H9 (cell line): Measurements from ENCODE around the gene KCNMA1. TPM values are rescaled to one million over a fixed set of nuclear protein-coding genes. Genes with fewer than 3 reads are reported as not detected.

Experiments
- DNase-seq: peaks from one replicate; pipeline ENCODE4 v3.0.0-alpha.2; 2017
- H2AFZ ChIP-seq: one replicate; pipeline ENCODE4 v1.6.1; 2013; ENCODE audit warnings: mild to moderate bottlenecking, low read length, control low read depth, moderate library complexity
- H2AK5ac ChIP-seq: 2 replicates; pipeline ENCODE4 v1.6.1; 2013; ENCODE audit warnings: low read length, control low read depth, mixed read lengths; ENCODE audit not compliant: insufficient read length
- H2BK120ac ChIP-seq: one replicate; pipeline ENCODE4 v1.6.1; 2013; ENCODE audit warnings: low read depth, mild to moderate bottlenecking, low read length, control low read depth, inconsistent platforms; ENCODE audit not compliant: poor library complexity, severe bottlenecking
- H2BK12ac ChIP-seq: 2 replicates; pipeline ENCODE4 v1.6.1; 2013; ENCODE audit warnings: low read length, control low read depth, mixed read lengths, low read depth; ENCODE audit not compliant: insufficient read length
- H2BK15ac ChIP-seq: 2 replicates; pipeline ENCODE4 v1.6.1; 2013; ENCODE audit warnings: low read depth, low read length, control low read depth
- H2BK20ac ChIP-seq: one replicate; pipeline ENCODE4 v1.6.1; 2013; ENCODE audit warnings: low read depth, mild to moderate bottlenecking, low read length, control low read depth, inconsistent platforms; ENCODE audit not compliant: poor library complexity, severe bottlenecking
- H2BK5ac ChIP-seq: 2 replicates; pipeline ENCODE4 v1.6.1; 2013; ENCODE audit warnings: low read length, control low read depth, mixed read lengths; ENCODE audit not compliant: insufficient read length
- H3K14ac ChIP-seq: 2 replicates; pipeline ENCODE4 v1.6.1; 2013; ENCODE audit warnings: low read length, control low read depth; ENCODE audit not compliant: insufficient read depth
- H3K18ac ChIP-seq: 2 replicates; pipeline ENCODE4 v1.6.1; 2013; ENCODE audit warnings: low read depth, mild to moderate bottlenecking, mixed read lengths, low read length, control low read depth; ENCODE audit not compliant: insufficient read length
- H3K23ac ChIP-seq: 2 replicates; pipeline ENCODE4 v1.6.1; 2013; ENCODE audit warnings: low read length, control low read depth, mixed read lengths, low read depth; ENCODE audit not compliant: insufficient read length
- H3K23me2 ChIP-seq: 2 replicates; pipeline ENCODE4 v1.6.1; 2013; ENCODE audit warnings: low read depth, mild to moderate bottlenecking, mixed read lengths, low read length, control low read depth; ENCODE audit not compliant: insufficient read length, poor library complexity, severe bottlenecking
- H3K27ac ChIP-seq: 2 replicates; pipeline ENCODE4 v1.5.1; 2013; ENCODE audit warnings: low read length, control low read depth, mixed read lengths, low read depth; ENCODE audit not compliant: insufficient read length
- H3K27me3 ChIP-seq: 2 replicates; pipeline ENCODE4 v1.6.1; 2013; ENCODE audit warnings: low read length, control low read depth, inconsistent platforms; ENCODE audit not compliant: insufficient read depth
- H3K4ac ChIP-seq: 2 replicates; pipeline ENCODE4 v1.6.1; 2013; ENCODE audit warnings: low read depth, mild to moderate bottlenecking, control low read depth, inconsistent platforms, low read length, moderate library complexity
- H3K4me1 ChIP-seq: 2 replicates; pipeline ENCODE4 v1.6.1; 2013; ENCODE audit warnings: low read length, control low read depth, inconsistent platforms; ENCODE audit not compliant: insufficient read depth
- H3K4me2 ChIP-seq: 2 replicates; pipeline ENCODE4 v1.6.1; 2013; ENCODE audit warnings: low read length, control low read depth, mixed read lengths; ENCODE audit not compliant: insufficient read length, insufficient read depth
- H3K56ac ChIP-seq: 2 replicates; pipeline ENCODE4 v1.6.1; 2013; ENCODE audit warnings: low read depth, mild to moderate bottlenecking, mixed read lengths, low read length, control low read depth; ENCODE audit not compliant: insufficient read length
- H3K79me1 ChIP-seq: 2 replicates; pipeline ENCODE4 v1.6.1; 2013; ENCODE audit warnings: low read depth, mild to moderate bottlenecking, moderate library complexity, low read length, control low read depth, inconsistent platforms; ENCODE audit not compliant: insufficient read depth, poor library complexity, severe bottlenecking
- H3K79me2 ChIP-seq: 2 replicates; pipeline ENCODE4 v1.6.1; 2013; ENCODE audit warnings: low read length, control low read depth, inconsistent platforms; ENCODE audit not compliant: insufficient read depth
- H3K9ac ChIP-seq: 2 replicates; pipeline ENCODE4 v1.6.1; 2013; ENCODE audit warnings: low read length, control low read depth, mixed read lengths; ENCODE audit not compliant: insufficient read length; ENCODE audit errors: extremely low read depth
- H3K9me3 ChIP-seq: one replicate; pipeline ENCODE4 v1.6.1; 2013; ENCODE audit warnings: low read depth, low read length, inconsistent platforms; ENCODE audit not compliant: control insufficient read depth
- H3T11ph ChIP-seq: one replicate; pipeline ENCODE4 v1.6.1; 2013; ENCODE audit warnings: mild to moderate bottlenecking, low read length, control low read depth, inconsistent platforms
- H4K20me1 ChIP-seq: one replicate; pipeline ENCODE4 v1.6.1; 2013; ENCODE audit not compliant: control insufficient read depth, insufficient read length, insufficient read depth
- H4K5ac ChIP-seq: 2 replicates; pipeline ENCODE4 v1.6.1; 2013; ENCODE audit warnings: low read depth, mild to moderate bottlenecking, mixed read lengths, low read length, control low read depth; ENCODE audit not compliant: insufficient read length
- H4K8ac ChIP-seq: replicated peaks from 2 replicates; pipeline ENCODE4 v1.6.1; 2013; ENCODE audit warnings: low read length, control low read depth, mixed read lengths, low read depth; ENCODE audit not compliant: insufficient read length
- H4K91ac ChIP-seq: 2 replicates; pipeline ENCODE4 v1.6.1; 2013; ENCODE audit warnings: low read depth, mild to moderate bottlenecking, moderate library complexity, mixed read lengths, low read length, control low read depth; ENCODE audit not compliant: insufficient read length
- H3K27ac Mint-ChIP-seq, 3 experiments: 2 replicates in 2 of 3; 3 replicates in 1 of 3; pipeline ENCODE4 v1.8.0; 2020 to 2021; ENCODE audit warnings: mixed read lengths in 3 of 3, mild to moderate bottlenecking in 1 of 3, moderate library complexity in 1 of 3
- H3K27me3 Mint-ChIP-seq: 2 replicates; pipeline ENCODE4 v1.8.0; 2021; ENCODE audit warnings: low read depth, mild to moderate bottlenecking, moderate library complexity, mixed read lengths
- H3K36me3 Mint-ChIP-seq, 3 experiments: 2 replicates in 2 of 3; 3 replicates in 1 of 3; pipeline ENCODE4 v1.8.0; 2020 to 2021; ENCODE audit warnings: low read depth in 3 of 3, mixed read lengths in 3 of 3; ENCODE audit not compliant: insufficient read depth in 1 of 3
- H3K4me1 Mint-ChIP-seq, 2 experiments: 2 replicates each; pipeline ENCODE4 v1.8.0; 2020; ENCODE audit warnings: mixed read lengths in 2 of 2
- H3K4me3 Mint-ChIP-seq, 2 experiments: 2 replicates in 1 of 2; 3 replicates in 1 of 2; pipeline ENCODE4 v1.8.0; 2020 to 2021; ENCODE audit warnings: mild to moderate bottlenecking in 2 of 2, mixed read lengths in 2 of 2, moderate library complexity in 1 of 2
- H3K9me3 Mint-ChIP-seq, 2 experiments: 2 replicates in 1 of 2; 3 replicates in 1 of 2; pipeline ENCODE4 v1.8.0; 2020; ENCODE audit warnings: mild to moderate bottlenecking in 2 of 2, mixed read lengths in 2 of 2, moderate library complexity in 1 of 2
- CTCF ChIP-seq: fragments of 200-600 bp; sonication (generic); conservative IDR thresholded peaks from 3 replicates; pipeline ENCODE4 v1.8.0; 2021; ENCODE audit warnings: antibody characterized with exemption, mild to moderate bottlenecking
- WGBS: extraction: QIAGEN DNeasy Blood & Tissue Kit; methylation state at CpG from one replicate; pipeline ENCODE4 v1.1.7; 2013; ENCODE audit warnings: missing lambda C conversion rate, low lambda C conversion rate, mixed read lengths; ENCODE audit not compliant: insufficient read length; ENCODE audit errors: extremely low coverage; 5-methylcytosine and 5-hydroxymethylcytosine counted together
- total RNA-seq: library from RNA; stranded (reverse); gene quantifications from 2 replicates; pipeline ENCODE4 v1.2.1, GENCODE V29; 2021

Gene KCNMA1
- total RNA-seq, 1 experiment from 2014 or later = 2.0 TPM

GRCh38 chr10:76921383-76922010 is 716.1 kb downstream of the KCNMA1 start:
- H3T11ph ChIP-seq = no peak overlapping the region
- no peak overlapping the region for H3K27ac ChIP-seq
- no peaks in the 10 kb centered on the region for H3K79me1 ChIP-seq
- no peak overlapping the region for H3K56ac ChIP-seq
- H3K27ac Mint-ChIP-seq = no peak overlapping the region
- DNase-seq = no peak
- no peak overlapping the region for H2BK5ac ChIP-seq
- no peaks in the 10 kb centered on the region for H4K20me1 ChIP-seq
- H4K5ac ChIP-seq = no peak overlapping the region
- no peak overlapping the region for H2BK120ac ChIP-seq
- H3K36me3 Mint-ChIP-seq = no peaks in the 10 kb centered on the region
- no peak overlapping the region for H2AK5ac ChIP-seq
- H3K18ac ChIP-seq = no peak overlapping the region
- no peak overlapping the region for H3K4me3 Mint-ChIP-seq
- H3K9me3 ChIP-seq = no peaks in the 10 kb centered on the region
- no peaks in the 10 kb centered on the region for H3K9me3 Mint-ChIP-seq
- no peak overlapping the region for H4K91ac ChIP-seq
- H2AFZ ChIP-seq = no peak overlapping the region
- no CpG with 5 or more reads among the region's 2 CpGs for WGBS
- H2BK15ac ChIP-seq = no peak overlapping the region
- H3K4me1 ChIP-seq = peaks cover 5% of the 10 kb centered on the region; the same call in 1 of the 2 replicates
- H3K4me1 Mint-ChIP-seq = peaks cover 12 to 18% of the 10 kb centered on the region in 2 experiments
- TF ChIP-seq CTCF = no peak
- no peak overlapping the region for H3K23ac ChIP-seq
- no peak overlapping the region for H3K14ac ChIP-seq
- no peak overlapping the region for H3K4ac ChIP-seq
- no peak overlapping the region for H2BK20ac ChIP-seq
- no peaks in the 10 kb centered on the region for H3K79me2 ChIP-seq
- H3K4me2 ChIP-seq = no peak overlapping the region
- no peak overlapping the region for H4K8ac ChIP-seq
- no peak overlapping the region for H3K9ac ChIP-seq
- no peaks in the 10 kb centered on the region for H3K27me3 Mint-ChIP-seq
- H3K27me3 ChIP-seq = no peaks in the 10 kb centered on the region
- no peak overlapping the region for H2BK12ac ChIP-seq
- no peaks in the 10 kb centered on the region for H3K23me2 ChIP-seq
